NK-92 (cell line): ENCODE data around the gene GBGT1.
"Not testable (repeated sequence)": the region's sequence is repeated elsewhere in the genome, so short reads cannot be mapped to it uniquely, and the experiment has no call there.

Experiments used
- DNase-seq: peaks from one replicate; lab custom pipeline; 2025; ENCODE audit not compliant: unreplicated experiment; lab: John Stamatoyannopoulos, UW

Gene GBGT1

DNA sequence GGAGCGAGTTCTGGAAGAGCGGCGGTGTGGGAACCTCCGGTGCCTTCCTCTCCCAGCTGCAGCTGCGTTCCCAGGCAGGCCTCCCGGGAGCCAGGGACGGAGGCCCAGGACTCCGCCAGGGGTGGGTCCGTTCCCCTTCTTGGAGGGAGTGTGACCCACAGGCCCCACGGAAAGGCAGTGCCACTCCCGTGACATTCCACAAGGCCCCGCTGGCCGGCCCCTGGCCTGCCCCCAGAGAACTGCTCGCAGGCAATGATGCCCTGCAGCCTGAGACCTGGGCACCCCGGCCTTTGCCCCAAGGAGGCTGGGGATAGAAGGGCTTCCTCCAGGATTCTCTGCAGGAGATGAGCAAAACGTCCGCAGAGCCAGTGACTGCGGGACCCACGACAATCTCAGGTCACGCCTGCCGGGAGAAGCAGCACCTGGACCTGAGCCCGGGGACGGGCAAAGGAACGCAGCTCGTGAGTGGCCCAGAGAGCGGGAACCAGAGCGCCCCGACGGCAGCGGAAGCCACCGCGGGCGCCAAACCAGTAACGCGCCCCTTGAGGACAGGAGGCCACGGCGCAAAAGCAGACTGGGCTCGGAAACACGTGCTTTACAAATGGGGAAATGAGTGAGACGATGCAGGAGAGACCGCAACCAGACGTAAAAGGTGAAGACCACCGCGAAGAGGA is 36.1 kb upstream of the GBGT1 start:
- DNase-seq = no peak

GRCh38 chr9:133195029-133195428 is 31.3 kb upstream of the GBGT1 start:
- no peak for DNase-seq

- no peak for DNase-seq
Observed at GRCh38 chr9:133194597-133194996, 30.9 kb upstream of the GBGT1 start.

GRCh38 chr9:133191989-133192388 is 28.3 kb upstream of the GBGT1 start:
- no peak for DNase-seq

GRCh38 chr9:133189826-133190225 is 26.1 kb upstream of the GBGT1 start:
- no peak for DNase-seq

DNA sequence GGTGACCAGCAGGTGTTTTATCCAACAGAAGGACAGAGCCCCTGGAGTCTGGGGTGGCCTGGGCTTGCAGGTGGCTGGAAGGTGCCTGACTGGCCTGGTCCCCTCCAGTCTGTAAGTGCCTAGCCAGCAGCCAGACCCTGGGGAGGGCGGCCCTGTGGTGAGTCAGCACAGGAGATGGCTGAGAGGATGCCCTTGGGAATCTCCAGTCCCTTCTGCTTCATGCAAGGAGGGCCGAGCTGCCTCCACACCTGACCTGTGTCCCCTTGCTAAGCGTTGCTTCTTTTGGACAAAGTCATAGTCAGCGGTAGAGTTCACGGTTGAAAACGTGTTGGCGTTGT is 25.1 kb upstream of the GBGT1 start:
- DNase-seq = no peak

GRCh38 chr9:133188006-133188842 is 24.5 kb upstream of the GBGT1 start:
- DNase-seq = no peak

DNA sequence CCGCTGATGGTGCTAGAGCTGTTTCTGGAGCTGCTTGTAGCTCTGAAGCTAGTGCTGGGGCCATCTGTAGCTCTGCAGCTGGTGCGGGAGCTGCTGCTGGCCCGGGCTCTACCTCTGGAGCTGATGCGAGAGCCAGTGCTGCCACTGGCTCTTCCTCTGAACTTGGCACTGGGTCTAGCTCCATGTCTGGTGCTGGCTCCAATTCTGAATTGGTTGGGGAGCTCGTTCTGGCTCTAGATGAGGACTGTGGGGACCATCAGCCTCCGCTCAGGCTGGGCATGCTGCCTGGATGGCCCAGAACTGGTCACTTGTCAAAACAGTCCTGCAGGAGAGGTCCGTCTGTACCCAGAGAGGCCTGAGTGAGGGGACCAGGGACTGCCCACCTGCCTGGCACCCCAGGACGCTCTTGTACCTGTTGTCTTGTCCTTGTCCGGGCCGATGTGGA is 23.9 kb upstream of the GBGT1 start:
- no peak for DNase-seq

- no peak for DNase-seq
Observed at GRCh38 chr9:133186736-133187135, 23.0 kb upstream of the GBGT1 start.

- DNase-seq = no peak
Observed at GRCh38 chr9:133184971-133185370, 21.3 kb upstream of the GBGT1 start.

DNA sequence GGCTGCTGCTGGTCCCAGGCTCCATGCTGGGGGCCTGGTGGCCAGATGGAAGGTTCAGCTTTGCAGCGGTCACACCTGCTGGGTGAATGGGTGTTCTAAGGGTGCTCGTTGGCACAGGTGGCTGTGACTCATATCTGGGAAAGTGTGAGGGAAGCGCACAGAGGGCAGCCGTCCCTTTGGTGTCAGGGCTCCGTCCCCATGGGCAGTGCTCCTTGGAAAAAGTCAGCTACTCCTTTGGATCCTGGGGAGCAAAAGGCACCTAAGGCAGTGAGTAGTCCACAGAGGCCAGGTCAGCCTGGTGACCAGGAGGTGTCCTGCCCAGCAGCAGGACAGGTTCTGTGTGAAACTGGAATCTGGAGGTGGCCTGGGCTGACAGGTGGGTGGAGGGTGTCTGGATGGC is 18.4 kb upstream of the GBGT1 start:
- no peak for DNase-seq

DNA sequence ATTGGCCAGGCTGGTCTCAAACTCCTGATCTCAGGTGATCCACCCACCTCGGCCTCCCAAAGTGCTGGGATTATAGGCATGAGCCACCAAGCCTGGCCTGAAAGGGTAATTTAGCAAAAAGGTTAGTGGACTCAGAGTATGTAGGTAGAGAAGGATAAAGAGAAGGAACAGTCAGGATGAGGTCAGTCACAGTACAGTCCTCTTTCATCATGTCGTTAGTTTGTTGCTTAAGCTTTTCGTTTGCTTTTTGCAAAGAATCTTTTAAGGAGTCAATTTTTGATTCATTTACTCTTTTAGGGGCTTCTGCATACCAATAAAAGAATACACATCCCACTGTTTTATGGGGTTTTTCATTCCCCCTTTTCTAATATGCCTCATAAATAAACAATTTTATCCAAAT is 17.8 kb upstream of the GBGT1 start:
- DNase-seq = no peak

- DNase-seq = no peak
Observed at GRCh38 chr9:133180953-133181352, 17.2 kb upstream of the GBGT1 start.

DNA sequence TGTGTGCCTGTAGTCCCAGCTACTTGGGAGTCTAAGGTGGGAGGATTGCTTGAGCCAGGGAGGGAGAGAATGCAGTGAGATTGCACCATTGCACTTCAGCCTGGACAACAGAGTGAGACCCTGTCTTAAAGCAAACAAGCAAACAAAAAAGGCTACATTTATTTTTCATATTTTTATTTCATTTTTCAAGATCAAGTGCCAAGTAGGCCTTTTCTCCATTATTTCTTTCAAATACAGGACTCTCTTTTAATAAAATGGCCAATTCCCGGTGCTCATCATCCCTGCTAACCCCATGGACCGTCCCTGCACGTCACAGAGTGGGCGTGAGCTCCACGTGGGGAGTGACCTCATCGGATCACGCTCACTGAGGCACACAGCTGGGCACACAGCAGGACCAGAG is 9.3 kb upstream of the GBGT1 start:
- DNase-seq = no peak

DNA sequence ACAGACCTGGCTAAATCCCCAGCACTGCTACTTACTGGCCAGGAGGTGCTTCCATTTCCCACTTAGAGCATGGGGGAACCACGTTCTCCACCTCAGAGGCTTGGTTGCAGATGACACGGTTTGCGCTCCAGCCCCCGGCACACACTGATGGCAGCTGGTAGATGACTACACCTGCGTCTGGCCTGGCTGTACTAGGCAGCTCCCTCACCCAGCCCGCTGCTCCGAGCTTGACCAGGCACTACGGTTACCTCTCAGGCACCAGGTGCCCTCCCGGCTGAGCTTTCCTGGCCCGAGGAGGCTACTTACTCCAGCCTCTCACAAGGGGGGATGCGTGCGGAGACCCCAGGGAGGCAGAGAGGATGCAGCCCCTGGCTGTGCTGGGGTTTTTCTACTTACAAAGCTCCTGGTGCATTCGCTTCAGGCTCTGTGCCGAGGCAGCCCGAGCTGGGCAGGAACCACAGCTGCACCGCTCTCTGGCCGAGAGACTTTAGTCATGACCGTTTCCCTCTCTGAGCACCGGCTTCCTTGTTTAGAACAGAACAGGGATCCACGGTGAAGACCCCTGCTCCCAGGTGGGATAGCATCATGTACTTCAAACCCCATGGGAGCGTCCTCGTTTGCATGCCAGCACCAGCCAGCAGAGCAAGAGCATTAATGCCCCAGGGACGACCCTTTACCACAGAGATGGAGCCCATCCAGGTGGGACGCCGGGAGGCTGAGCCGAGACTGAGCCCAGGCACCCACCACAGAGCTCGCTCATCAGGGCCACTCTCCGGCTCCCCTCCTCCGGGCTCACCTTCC is 7.6 kb upstream of the GBGT1 start:
- no peak for DNase-seq

GRCh38 chr9:133170716-133171115 is 7.0 kb upstream of the GBGT1 start:
- no peak for DNase-seq

DNA sequence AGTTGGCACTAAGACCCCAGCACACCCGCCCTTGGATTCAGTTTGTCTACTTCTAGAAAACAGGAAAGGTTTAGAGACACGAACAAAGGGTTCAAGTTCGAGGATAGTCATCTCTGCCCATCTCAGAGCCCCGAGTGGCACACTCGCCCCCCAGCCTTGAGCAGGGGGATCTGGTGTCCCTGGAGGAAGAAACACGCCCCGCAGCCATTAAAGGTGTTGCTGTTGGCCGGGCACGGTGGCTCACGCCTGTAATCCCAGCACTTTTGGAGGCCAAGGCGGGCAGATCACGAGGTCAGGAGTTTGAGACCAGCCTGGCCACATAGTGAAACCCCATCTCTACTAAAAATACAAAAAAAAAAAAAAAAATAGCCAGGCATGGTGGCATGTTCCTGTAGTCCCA is 6.0 kb upstream of the GBGT1 start:
- DNase-seq = not testable (repeated sequence)

DNA sequence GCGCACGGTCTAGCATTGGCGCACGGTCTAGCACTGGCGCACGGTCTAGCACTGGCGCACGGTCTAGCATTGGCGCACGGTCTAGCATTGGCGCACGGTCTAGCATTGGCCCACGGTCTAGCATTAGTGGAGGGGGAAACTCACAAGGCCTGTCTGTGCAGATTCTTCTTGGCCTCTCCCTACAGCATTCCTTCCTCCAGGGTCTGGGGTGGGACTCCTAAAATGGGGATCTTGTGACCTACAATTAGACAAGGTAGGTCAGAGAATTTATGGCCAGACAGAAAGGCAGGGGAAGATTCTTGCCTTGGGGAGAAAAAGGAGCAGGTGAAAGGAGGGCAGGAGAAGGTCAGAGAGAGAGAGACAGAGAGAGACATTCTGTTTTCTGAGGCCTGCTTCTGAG is 5.4 kb upstream of the GBGT1 start:
- DNase-seq = no peak

GRCh38 chr9:133168432-133168831 is 4.7 kb upstream of the GBGT1 start:
- no peak for DNase-seq

DNA sequence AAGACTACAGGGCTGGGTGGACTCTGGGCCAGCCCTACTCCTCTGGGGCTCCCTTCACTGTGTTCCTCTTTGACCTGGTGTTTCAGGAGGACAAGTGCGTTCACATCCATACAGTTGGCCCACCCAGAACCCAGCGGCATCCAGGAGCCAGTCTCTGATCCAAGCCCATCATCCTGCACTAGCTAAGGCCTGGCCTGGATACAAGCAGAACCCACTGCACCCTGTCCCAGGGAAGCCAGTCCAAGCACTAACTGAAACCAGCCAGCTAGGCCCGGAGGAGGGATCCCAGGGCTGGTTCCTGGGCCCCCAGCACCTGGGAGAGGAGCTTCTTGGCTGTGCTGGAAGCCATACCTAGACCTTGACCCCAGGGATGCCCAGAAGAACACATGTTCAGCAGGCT is 4.1 kb upstream of the GBGT1 start:
- no peak for DNase-seq

GRCh38 chr9:133167096-133167730 is 3.5 kb upstream of the GBGT1 start:
- DNase-seq = no peak
